ENCODE measurements around the gene NRCAM.

Gene NRCAM

GRCh38 chr7:108222236-108222892 lies 233.9 kb downstream of the NRCAM start:
- no peak for DNase-seq

GRCh38 chr7:108211382-108212201 lies 244.6 kb downstream of the NRCAM start:
- DNase-seq = no peak

- no peak for DNase-seq
These were observed 245.4 kb downstream of the NRCAM start for GRCh38 chr7:108210796-108211195.

- DNase-seq = no peak
These were observed 250.9 kb downstream of the NRCAM start for GRCh38 chr7:108205311-108205710.

- DNase-seq = no peak
These were observed 251.9 kb downstream of the NRCAM start for GRCh38 chr7:108204281-108204796.

- no peak for DNase-seq
These were observed 252.7 kb downstream of the NRCAM start for GRCh38 chr7:108203537-108203936.

GRCh38 chr7:108202743-108203142 lies 253.5 kb downstream of the NRCAM start:
- DNase-seq = no peak

- no peak for DNase-seq
These were observed 254.5 kb downstream of the NRCAM start for GRCh38 chr7:108201766-108202165.

GRCh38 chr7:108200326-108200725 lies 255.9 kb downstream of the NRCAM start:
- no peak for DNase-seq

- DNase-seq = no peak
These were observed 258.7 kb downstream of the NRCAM start for GRCh38 chr7:108197371-108198091.

- peak in 3 of 58 donors; percentile 15 to 45 (median 36) for DNase-seq
These were observed 260.2 kb downstream of the NRCAM start for GRCh38 chr7:108196004-108196403.

- DNase-seq = no peak
These were observed 262.4 kb downstream of the NRCAM start for GRCh38 chr7:108193594-108194498.

GRCh38 chr7:108190891-108191290 lies 265.3 kb downstream of the NRCAM start:
- no peak for DNase-seq

- DNase-seq = no peak
These were observed 266.4 kb downstream of the NRCAM start for GRCh38 chr7:108189733-108190388.

- DNase-seq = no peak
These were observed 267.5 kb downstream of the NRCAM start for GRCh38 chr7:108188724-108189123.

- DNase-seq = peak in 1 of 58 donors; percentile 29
These were observed 274.9 kb downstream of the NRCAM start for GRCh38 chr7:108181073-108181985.

- DNase-seq = no peak
These were observed 277.8 kb downstream of the NRCAM start for GRCh38 chr7:108178398-108178797.

GRCh38 chr7:108171164-108171563 lies 285.1 kb downstream of the NRCAM start:
- DNase-seq = no peak

GRCh38 chr7:108170251-108170650 lies 286.0 kb downstream of the NRCAM start:
- no peak for DNase-seq

Data from anterior cingulate cortex (tissue), 58 donors.